Right lobe of liver (tissue), 4 donors: ENCODE measurements around the gene LSM12.

Experiments used
- CTCF ChIP-seq, 4 donors: fragments of 200-600 bp in 3 of 4; fragments of 450-650 bp in 1 of 4; IDR thresholded peaks; one replicate each; pipeline versions ENCODE4 v1.5.1 to v1.8.0; 2016 to 2022; ENCODE audit warnings: antibody characterized with exemption in 4 of 4, mild to moderate bottlenecking in 2 of 4
- POLR2A ChIP-seq: fragments of 450-650 bp; IDR thresholded peaks from one replicate; pipeline ENCODE4 v1.6.1; 2017; ENCODE audit warnings: antibody characterized with exemption, mild to moderate bottlenecking
- donor health status: DM: no; HTN: no; CAD: no.
- donor health status: DM: no; HTN: no; CAD: no.
- donor health status: DM: no; HTN: yes; CAD: no.

- no peak for TF ChIP-seq CTCF (IDR thresholded peaks at IDR 0.05)
- no peak for TF ChIP-seq POLR2A
Measured at GRCh38 chr17:44081681-44082080, 15.2 kb upstream of the LSM12 start.
